Adrenal gland (tissue), 12 donors: ENCODE results near the gene RAB11FIP2. TPM values are rescaled to one million over a fixed set of nuclear protein-coding genes. Genes with fewer than 3 reads are reported as not detected.

Source experiments
- DNase-seq, 7 donors: peaks; one replicate each; pipeline ENCODE4 v3.0.0-alpha.2; 2019 to 2020
- H3K27ac ChIP-seq, 5 donors: fragments of 200-600 bp; sonication (generic) in 4 of 5; 1 replicate in 3 of 5; 2 replicates in 2 of 5; pipeline versions ENCODE4 v1.5.1 to v1.8.0; 2016 to 2020; ENCODE audit warnings: mild to moderate bottlenecking in 1 of 5
- H3K27me3 ChIP-seq: fragments of 200-600 bp; 2 replicates; pipeline ENCODE4 v1.8.0; 2021
- H3K36me3 ChIP-seq, 2 donors: fragments of 200-600 bp; replicated peaks in 1 of 2; 1 replicate in 1 of 2; 2 replicates in 1 of 2; pipeline versions ENCODE4 v1.5.1 to v1.8.0; 2018 to 2022
- H3K4me1 ChIP-seq, 2 donors: fragments of 200-600 bp; replicated peaks in 1 of 2; 1 replicate in 1 of 2; 2 replicates in 1 of 2; pipeline versions ENCODE4 v1.5.1 to v1.8.0; 2018 to 2021
- H3K4me3 ChIP-seq, 4 donors: fragments of 200-600 bp; sonication (generic) in 3 of 4; one replicate each; pipeline ENCODE4 v1.5.1; 2016 to 2018
- H3K9me3 ChIP-seq, 3 donors: fragments of 200-600 bp; sonication (generic) in 1 of 3; replicated peaks in 1 of 3; 1 replicate in 2 of 3; 2 replicates in 1 of 3; pipeline versions ENCODE4 v1.5.1 to v1.8.0; 2016 to 2021
- POLR2A ChIP-seq, 2 donors: fragments of 450-650 bp; IDR thresholded peaks; one replicate each; pipeline ENCODE4 v1.6.1; 2017; ENCODE audit warnings: antibody characterized with exemption in 2 of 2, mild to moderate bottlenecking in 2 of 2, moderate library complexity in 1 of 2
- WGBS, 4 donors: extraction: QIAGEN DNeasy Blood & Tissue Kit in 2 of 4; methylation state at CpG; one replicate each; pipeline versions ENCODE4 v1.1.5 to v1.1.7; 2013 to 2017; 5-methylcytosine and 5-hydroxymethylcytosine counted together
- intact Hi-C, 2 donors: fragments of 100-400 bp; cut with DNase I; formaldehyde crosslinking; loops; one replicate each; pipeline versions ENCODE4 v1.14.1 to v1.15.0; 2022 to 2023
- polyA plus RNA-seq, 3 donors: library from polyadenylated mRNA; stranded (reverse); fragments of 200-250 nt in 2 of 3; fragments of 350-450 nt in 1 of 3; fragmentation: Illumina TruSeq in 1 of 3; extraction: RNeasy Lipid Tissue Mini Kit (QIAGEN cat#74804) in 1 of 3; gene quantifications; one replicate each; pipeline ENCODE4 v1.2.3, GENCODE V29; 2013 to 2014
- total RNA-seq, 9 donors: library from RNA; depleted of rRNA in 4 of 9; stranded (reverse); fragments of >200 nt in 4 of 9; fragments of 120-200 nt in 1 of 9; fragmentation: NEBNext Ultra II Directional in 1 of 9; extraction: Animal tissue kit (Norgen Biotek cat#: 25700) in 1 of 9; gene quantifications; one replicate each; pipeline versions ENCODE4 v1.1.0 to v1.2.4, GENCODE V29; 2013 to 2023
- TF ChIP-seq, protein P1 (sequence below), 6 experiments: fragments of 450-650 bp in 4 of 6; fragments of 200-600 bp in 2 of 6; sonication (generic) in 1 of 6; IDR thresholded peaks; 1 replicate in 5 of 6; 2 replicates in 1 of 6; pipeline versions ENCODE4 v1.5.1 to v1.8.0; 2016 to 2021; ENCODE audit warnings: antibody characterized with exemption in 6 of 6, mild to moderate bottlenecking in 2 of 6, moderate library complexity in 1 of 6
- donor health status: healthy with polysubstance abuse.
- donor health status: Bipolar disorder and iron deficiency.
- donor health status: DM: yes; HTN: yes; CAD: no.
- donor health status: DM: no; HTN: no; CAD: no.
- donor health status: DM: no; HTN: no; CAD: no.
- donor health status: DM: yes; HTN: yes; CAD: no.

RAB11FIP2 gene
- total and polyA plus RNA-seq, 12 donors: 1.8 to 30.8 (median 17.7) TPM

DNA sequence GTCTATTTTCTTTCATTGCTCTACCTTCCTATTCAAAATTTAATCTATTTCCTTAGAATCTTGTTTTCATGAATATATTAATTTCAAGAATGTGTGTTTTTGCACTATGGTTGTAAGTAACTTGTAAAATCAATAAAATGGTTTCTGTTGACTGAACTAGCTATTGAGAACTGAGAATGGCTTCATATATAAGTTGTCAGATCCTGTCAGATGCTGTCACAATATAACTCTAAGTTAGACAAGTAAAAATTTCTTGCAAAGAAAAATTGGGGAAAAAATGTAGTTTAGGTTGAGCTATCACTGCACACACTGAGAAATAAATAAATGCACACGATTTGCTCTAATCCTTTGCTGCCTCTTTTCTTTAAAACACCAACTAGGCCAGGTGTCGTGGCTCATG, 89.8 kb downstream of the RAB11FIP2 start:
- WGBS, 4 donors: 75 to 79% (median 78%) methylated on average over 2 of the region's 2 CpGs
- H3K4me3 ChIP-seq: no peak overlapping the region
- DNase-seq: no peak
- H3K36me3 ChIP-seq: no peaks in the 10 kb centered on the region
- intact Hi-C loops: no loop called here
- no peak overlapping the region for H3K27ac ChIP-seq
- no peaks in the 10 kb centered on the region for H3K9me3 ChIP-seq
- H3K4me1 ChIP-seq: no peaks in the 10 kb centered on the region
- peaks cover 4% of the 10 kb centered on the region for H3K27me3 ChIP-seq
- TF ChIP-seq, protein P1, sequence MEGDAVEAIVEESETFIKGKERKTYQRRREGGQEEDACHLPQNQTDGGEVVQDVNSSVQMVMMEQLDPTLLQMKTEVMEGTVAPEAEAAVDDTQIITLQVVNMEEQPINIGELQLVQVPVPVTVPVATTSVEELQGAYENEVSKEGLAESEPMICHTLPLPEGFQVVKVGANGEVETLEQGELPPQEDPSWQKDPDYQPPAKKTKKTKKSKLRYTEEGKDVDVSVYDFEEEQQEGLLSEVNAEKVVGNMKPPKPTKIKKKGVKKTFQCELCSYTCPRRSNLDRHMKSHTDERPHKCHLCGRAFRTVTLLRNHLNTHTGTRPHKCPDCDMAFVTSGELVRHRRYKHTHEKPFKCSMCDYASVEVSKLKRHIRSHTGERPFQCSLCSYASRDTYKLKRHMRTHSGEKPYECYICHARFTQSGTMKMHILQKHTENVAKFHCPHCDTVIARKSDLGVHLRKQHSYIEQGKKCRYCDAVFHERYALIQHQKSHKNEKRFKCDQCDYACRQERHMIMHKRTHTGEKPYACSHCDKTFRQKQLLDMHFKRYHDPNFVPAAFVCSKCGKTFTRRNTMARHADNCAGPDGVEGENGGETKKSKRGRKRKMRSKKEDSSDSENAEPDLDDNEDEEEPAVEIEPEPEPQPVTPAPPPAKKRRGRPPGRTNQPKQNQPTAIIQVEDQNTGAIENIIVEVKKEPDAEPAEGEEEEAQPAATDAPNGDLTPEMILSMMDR (IDR thresholded peaks at IDR 0.05): no peak
- TF ChIP-seq POLR2A (IDR thresholded peaks at IDR 0.05): no peak

DNA sequence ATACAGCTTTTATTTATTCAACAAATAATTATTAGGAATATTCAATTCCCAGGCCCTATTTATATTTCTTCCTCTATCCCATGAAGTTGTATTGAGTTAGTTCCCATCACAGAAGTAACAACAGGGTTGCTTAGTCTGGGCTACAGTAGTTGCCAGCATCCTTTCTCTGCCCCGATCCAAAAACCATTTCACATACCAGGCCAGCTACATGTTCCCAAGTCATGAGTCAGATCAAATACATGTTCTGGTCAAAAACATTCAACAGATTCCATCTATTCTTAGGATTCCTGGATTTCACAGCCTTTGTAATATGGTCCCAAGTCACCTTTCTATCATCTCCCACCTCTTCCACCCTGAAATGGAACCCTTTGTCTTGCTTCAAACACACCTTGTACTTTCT, 91.6 kb downstream of the RAB11FIP2 start:
- Histone ChIP-seq H3K27me3 (peaks cover 4% of the 10 kb centered on the region), H3K36me3 (no peaks in the 10 kb centered on the region), H3K4me3 (no peak overlapping the region), H3K4me1 (no peaks in the 10 kb centered on the region), H3K27ac (no peak overlapping the region), H3K9me3 (no peaks in the 10 kb centered on the region)
- 81 to 100% (median 85%) methylated on average over 1 of the region's 1 CpG for WGBS, 4 donors
- intact Hi-C loops: no loop called here
- TF ChIP-seq, protein P1 (IDR thresholded peaks at IDR 0.05): no peak
- TF ChIP-seq POLR2A (IDR thresholded peaks at IDR 0.05): no peak
- DNase-seq: no peak
